Heart left ventricle (tissue), 16 donors: Measurements from ENCODE around the gene SLC16A5. TPM values are rescaled to one million over a fixed set of nuclear protein-coding genes. Genes with fewer than 3 reads are reported as not detected.

Experiments used
- ATAC-seq, 4 donors: fragments of 200-7000 bp; cut with Tn5 transposase; one replicate each; pipeline ENCODE4 v1.9.1; 2020 to 2022; ENCODE audit warnings: moderate library complexity in 4 of 4, mild to moderate bottlenecking in 3 of 4, moderate number of reproducible peaks in 1 of 4
- DNase-seq, 5 donors: peaks; one replicate each; pipeline ENCODE4 v3.0.0-alpha.2; 2020
- H3K27ac ChIP-seq, 12 donors: fragments of 200-600 bp; sonication (generic) in 4 of 12; one replicate each; pipeline versions ENCODE4 v1.5.0 to v1.8.0; 2016 to 2022; ENCODE audit warnings: mild to moderate bottlenecking in 2 of 12
- H3K27me3 ChIP-seq, 9 donors: fragments of 200-600 bp; sonication (generic) in 2 of 9; one replicate each; pipeline versions ENCODE4 v1.5.1 to v1.8.0; 2016 to 2022; ENCODE audit warnings: mild to moderate bottlenecking in 3 of 9
- H3K36me3 ChIP-seq, 9 donors: fragments of 200-600 bp; sonication (generic) in 2 of 9; one replicate each; pipeline versions ENCODE4 v1.5.0 to v1.8.0; 2018 to 2022; ENCODE audit warnings: mild to moderate bottlenecking in 2 of 9
- H3K4me1 ChIP-seq, 12 donors: fragments of 200-600 bp; sonication (generic) in 4 of 12; one replicate each; pipeline versions ENCODE4 v1.5.0 to v1.8.0; 2016 to 2022; ENCODE audit warnings: mild to moderate bottlenecking in 3 of 12
- H3K4me3 ChIP-seq, 12 donors: fragments of 200-600 bp; sonication (generic) in 4 of 12; one replicate each; pipeline versions ENCODE4 v1.5.0 to v1.8.0; 2017 to 2022; ENCODE audit warnings: mild to moderate bottlenecking in 9 of 12, moderate library complexity in 4 of 12
- H3K9me3 ChIP-seq, 12 donors: fragments of 200-600 bp; sonication (generic) in 4 of 12; one replicate each; pipeline versions ENCODE4 v1.5.0 to v1.8.0; 2016 to 2022; ENCODE audit warnings: mild to moderate bottlenecking in 1 of 12
- POLR2A ChIP-seq, 2 donors: fragments of 450-650 bp; IDR thresholded peaks; one replicate each; pipeline ENCODE4 v1.6.1; 2017; ENCODE audit warnings: antibody characterized with exemption in 2 of 2, mild to moderate bottlenecking in 2 of 2, moderate library complexity in 2 of 2
- WGBS, 4 donors: extraction: QIAGEN DNeasy Blood & Tissue Kit in 2 of 4; methylation state at CpG; one replicate each; pipeline versions ENCODE4 v1.1.5 to v1.1.7; 2013 to 2018; 5-methylcytosine and 5-hydroxymethylcytosine counted together
- intact Hi-C, 10 donors: fragments of 100-400 bp; cut with DNase I; formaldehyde crosslinking; loops; one replicate each; pipeline versions ENCODE4 v1.11.1 to v1.14.2; 2022
- polyA plus RNA-seq, 2 donors: library from polyadenylated mRNA; stranded (reverse); fragments of 200-250 nt; gene quantifications; one replicate each; pipeline ENCODE4 v1.2.3, GENCODE V29; 2013
- total RNA-seq, 9 donors: library from RNA; depleted of rRNA in 2 of 9; stranded (reverse); fragments of >200 nt in 2 of 9; fragmentation: NEBNext Ultra II Directional in 3 of 9; extraction: Animal tissue kit (Norgen Biotek cat#: 25700) in 3 of 9; gene quantifications; one replicate each; pipeline versions ENCODE4 v1.1.0 to v1.2.4, GENCODE V29; 2016 to 2023
- TF ChIP-seq, protein P1 (sequence below), 12 donors: fragments of 200-600 bp; sonication (generic) in 4 of 12; IDR thresholded peaks; one replicate each; pipeline versions ENCODE4 v1.5.0 to v1.8.0; 2018 to 2022; ENCODE audit warnings: antibody characterized with exemption in 12 of 12, mild to moderate bottlenecking in 5 of 12
- donor health status: ischemic (EF 13 %, LVEDD 7.1; RV severe dilation, severe dysfunction).
- donor health status: healthy with polysubstance abuse.
- donor health status: DM: no; HTN: yes; CAD: no.
- donor health status: DM: no; HTN: no; CAD: no.
- donor health status: ischemic (EF 25% LVEDD 6.9; RV normal size, moderate dysfunction).
- donor health status: ischemic (EF 25% LVEDD 5.7; RV mildly dilated, moderate dysfunction).
- donor health status: healthy.
- donor health status: DM: yes; HTN: yes; CAD: no.
- donor health status: ischemic (EF 35%, LVEDD 5.7; RV mildly dilated, moderate dysfunction).
- donor health status: nonischemic (EF 11% LVEDD 7.7; RV severe dilation, severe dysfunction).
- donor health status: DM: yes; HTN: yes; CAD: no.
- donor health status: PGD.
- donor health status: ischemic (EF 29% LVEDD 5.4; RV normal size, mild dysfunction).
- donor health status: nonischemic (EF 23%, LVEDD 6.1; RV moderate dilation, normal function).

SLC16A5 gene
- total and polyA plus RNA-seq, 11 donors = 4.3 to 23.3 (median 10.9) TPM

DNA sequence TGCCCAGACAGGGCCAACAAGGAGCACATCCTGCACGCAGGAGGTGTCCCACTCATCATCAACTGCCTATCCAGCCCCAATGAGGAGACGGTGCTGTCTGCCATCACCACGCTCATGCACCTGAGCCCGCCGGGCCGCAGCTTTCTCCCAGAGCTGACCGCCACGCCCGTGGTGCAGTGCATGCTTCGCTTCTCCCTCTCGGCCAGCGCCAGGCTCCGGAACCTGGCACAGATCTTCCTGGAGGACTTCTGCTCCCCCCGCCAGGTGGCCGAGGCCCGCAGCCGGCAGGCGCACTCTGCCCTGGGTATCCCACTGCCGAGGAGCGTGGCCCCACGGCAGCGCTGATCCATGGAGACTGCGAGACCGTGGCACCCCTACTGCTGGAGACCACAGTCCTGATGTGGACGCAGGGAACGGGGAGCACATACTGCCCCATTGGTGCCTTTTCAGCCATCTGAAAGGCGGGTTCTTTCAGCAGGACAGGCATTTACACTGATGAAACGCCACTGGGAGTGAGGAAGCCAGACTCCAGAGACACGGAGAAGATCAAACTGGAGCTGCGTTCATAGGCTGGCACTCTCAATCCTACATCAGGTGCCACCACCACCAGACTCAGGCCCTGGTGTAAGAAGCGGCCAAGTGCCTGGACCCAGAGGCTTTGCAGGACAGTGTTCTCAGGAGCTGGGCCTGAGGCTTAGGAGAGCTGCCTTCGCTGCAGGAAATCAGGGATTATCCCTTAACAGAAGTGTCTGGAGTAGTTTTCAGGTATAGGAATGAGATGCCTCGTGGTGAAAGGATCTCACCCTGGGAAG, 41.1 kb downstream of the SLC16A5 start:
- Histone ChIP-seq H3K27me3 (no peaks in the 10 kb centered on the region), H3K27ac (no peak overlapping the region), H3K4me1 (peaks cover 0 to 39% (median 15%) of the 10 kb centered on the region in 12 donors), H3K4me3 (no peak overlapping the region), H3K36me3 (peaks cover 0 to 19% (median 11%) of the 10 kb centered on the region in 9 donors), H3K9me3 (no peaks in the 10 kb centered on the region)
- intact Hi-C loops = loop anchor here in 1 of 10 donors (10.0 kb wide), 1 partner anchor 164 kb away; no protein-coding TSS in a partner anchor
- no peak for ATAC-seq
- TF ChIP-seq, protein P1, sequence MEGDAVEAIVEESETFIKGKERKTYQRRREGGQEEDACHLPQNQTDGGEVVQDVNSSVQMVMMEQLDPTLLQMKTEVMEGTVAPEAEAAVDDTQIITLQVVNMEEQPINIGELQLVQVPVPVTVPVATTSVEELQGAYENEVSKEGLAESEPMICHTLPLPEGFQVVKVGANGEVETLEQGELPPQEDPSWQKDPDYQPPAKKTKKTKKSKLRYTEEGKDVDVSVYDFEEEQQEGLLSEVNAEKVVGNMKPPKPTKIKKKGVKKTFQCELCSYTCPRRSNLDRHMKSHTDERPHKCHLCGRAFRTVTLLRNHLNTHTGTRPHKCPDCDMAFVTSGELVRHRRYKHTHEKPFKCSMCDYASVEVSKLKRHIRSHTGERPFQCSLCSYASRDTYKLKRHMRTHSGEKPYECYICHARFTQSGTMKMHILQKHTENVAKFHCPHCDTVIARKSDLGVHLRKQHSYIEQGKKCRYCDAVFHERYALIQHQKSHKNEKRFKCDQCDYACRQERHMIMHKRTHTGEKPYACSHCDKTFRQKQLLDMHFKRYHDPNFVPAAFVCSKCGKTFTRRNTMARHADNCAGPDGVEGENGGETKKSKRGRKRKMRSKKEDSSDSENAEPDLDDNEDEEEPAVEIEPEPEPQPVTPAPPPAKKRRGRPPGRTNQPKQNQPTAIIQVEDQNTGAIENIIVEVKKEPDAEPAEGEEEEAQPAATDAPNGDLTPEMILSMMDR (IDR thresholded peaks at IDR 0.05) = no peak
- no peak for TF ChIP-seq POLR2A (IDR thresholded peaks at IDR 0.05)
- no peak for DNase-seq
- 84 to 92% (median 89%) methylated on average over 17 to 33 of the region's 33 CpGs for WGBS, 4 donors

DNA sequence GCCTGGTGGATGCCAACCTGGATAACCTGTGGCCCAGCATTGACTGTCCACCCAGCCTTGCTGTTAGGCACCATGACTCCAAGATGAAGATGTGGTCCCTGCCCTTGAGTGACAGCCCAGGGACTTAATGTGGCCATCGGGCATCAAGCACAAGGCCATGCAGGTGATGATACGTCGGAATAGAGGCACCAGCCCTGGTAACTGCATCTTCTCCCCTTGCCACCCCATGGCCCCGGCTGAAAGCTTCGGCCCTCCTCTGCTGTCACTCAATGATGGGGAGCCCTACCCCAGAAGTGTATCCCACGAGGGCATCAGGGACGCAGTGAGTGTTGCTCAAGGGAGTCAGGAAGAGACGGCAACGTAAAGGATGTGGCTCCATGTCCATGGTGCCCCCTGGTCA, 41.8 kb downstream of the SLC16A5 start:
- H3K9me3 ChIP-seq = no peaks in the 10 kb centered on the region
- 90 to 94% (median 93%) methylated on average over 9 of the region's 9 CpGs for WGBS, 4 donors
- TF ChIP-seq POLR2A (IDR thresholded peaks at IDR 0.05) = no peak
- TF ChIP-seq, protein P1 (IDR thresholded peaks at IDR 0.05) = no peak
- no peaks in the 10 kb centered on the region for H3K27me3 ChIP-seq
- H3K4me3 ChIP-seq = no peak overlapping the region
- no peak overlapping the region for H3K27ac ChIP-seq
- intact Hi-C loops = loop anchor here in 1 of 10 donors (10.0 kb wide), 1 partner anchor 165 kb away; no protein-coding TSS in a partner anchor
- ATAC-seq (no peak), DNase-seq (no peak)
- H3K36me3 ChIP-seq = peaks cover 0 to 19% (median 11%) of the 10 kb centered on the region in 9 donors
- peaks cover 0 to 33% (median 10%) of the 10 kb centered on the region in 12 donors for H3K4me1 ChIP-seq

DNA sequence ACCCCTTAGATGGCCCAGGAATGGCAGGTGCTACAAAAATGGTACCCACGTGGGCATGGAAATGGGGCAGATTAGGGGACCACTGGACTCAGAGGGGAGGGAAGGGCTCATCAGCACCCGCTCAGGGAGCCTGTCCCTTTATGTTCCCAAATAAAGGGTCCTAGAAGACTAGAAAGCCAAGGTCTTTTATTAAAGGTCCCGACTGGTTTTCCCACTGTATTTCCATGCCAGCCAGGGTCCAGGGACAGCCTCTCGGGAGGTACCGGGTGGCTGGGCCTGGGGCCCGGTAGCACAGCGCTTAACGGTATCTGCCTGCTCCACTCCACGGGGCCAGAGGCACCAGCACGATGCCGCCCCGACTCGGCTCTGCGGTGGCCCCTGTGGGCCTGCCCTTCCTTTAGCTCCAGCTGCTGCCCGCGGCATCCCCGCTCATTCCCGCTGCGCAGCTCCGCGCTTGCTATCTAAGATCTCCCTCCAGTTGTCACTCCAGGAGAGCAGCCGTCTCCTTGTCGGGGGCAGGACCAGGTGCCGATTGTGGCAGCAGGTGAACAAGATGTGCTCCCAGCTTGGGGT, 42.4 kb downstream of the SLC16A5 start:
- WGBS, 4 donors = 79 to 82% (median 79%) methylated on average over 24 of the region's 24 CpGs
- Histone ChIP-seq H3K4me3 (peak overlapping the region in 6 of 12 donors; percentile 45 to 94 (median 76)), H3K36me3 (peaks cover 0 to 19% (median 11%) of the 10 kb centered on the region in 9 donors), H3K4me1 (peaks cover 0 to 27% (median 8%) of the 10 kb centered on the region in 12 donors), H3K27ac (peak overlapping the region in 5 of 12 donors; percentile 71 to 95 (median 89)), H3K9me3 (no peaks in the 10 kb centered on the region), H3K27me3 (no peaks in the 10 kb centered on the region)
- ATAC-seq (no peak), DNase-seq (no peak)
- TF ChIP-seq, protein P1 (IDR thresholded peaks at IDR 0.05) = no peak
- TF ChIP-seq POLR2A (IDR thresholded peaks at IDR 0.05) = no peak
- intact Hi-C loops = loop anchor here in 1 of 10 donors (2.0 kb wide), 1 partner anchor 15 kb away; no protein-coding TSS in a partner anchor
